HG03108 (cell line): ENCODE data around the gene KRTAP10-10.
"Not testable (repeated sequence)": the region's sequence is repeated elsewhere in the genome, so short reads cannot be mapped to it uniquely, and the experiment has no call there.

ENCODE experiments used
- ATAC-seq: cut with Tn5 transposase; IDR thresholded peaks from one replicate; pipeline ENCODE4 v1.9.1; 2021; ENCODE audit warnings: moderate library complexity; ENCODE audit not compliant: unreplicated experiment

Gene KRTAP10-10

GRCh38 chr21:44637018-44637850, at the start of gene KRTAP10-10:
Gene KRTAP10-10 (plus strand): TSS chr21:44637356. CDS start chr21:44637418, 62 bp downstream.
- ATAC-seq: no peak

GRCh38 chr21:44589094-44589493, 48.1 kb upstream of the KRTAP10-10 start:
- no peak for ATAC-seq

- no peak for ATAC-seq
These were observed 47.4 kb upstream of the KRTAP10-10 start for GRCh38 chr21:44589586-44590305.

- no peak for ATAC-seq
These were observed 46.8 kb upstream of the KRTAP10-10 start for GRCh38 chr21:44590311-44590721.

- not testable (repeated sequence) for ATAC-seq
These were observed 46.0 kb upstream of the KRTAP10-10 start for GRCh38 chr21:44590897-44591800.

- ATAC-seq: not testable (repeated sequence)
These were observed 45.4 kb upstream of the KRTAP10-10 start for GRCh38 chr21:44591801-44592130.

- no peak for ATAC-seq
These were observed 44.5 kb upstream of the KRTAP10-10 start, which contains the start of gene KRTAP10-6 for GRCh38 chr21:44592446-44593311. Gene KRTAP10-6 (minus strand): TSS chr21:44592505. CDS start chr21:44592484, 21 bp downstream.

GRCh38 chr21:44593598-44594405, 43.4 kb upstream of the KRTAP10-10 start:
- ATAC-seq: no peak

- no peak for ATAC-seq
These were observed 42.7 kb upstream of the KRTAP10-10 start for GRCh38 chr21:44594406-44594916.

- no peak for ATAC-seq
These were observed 41.6 kb upstream of the KRTAP10-10 start for GRCh38 chr21:44595524-44595923.

- ATAC-seq: no peak
These were observed 41.0 kb upstream of the KRTAP10-10 start for GRCh38 chr21:44596068-44596725.

GRCh38 chr21:44598061-44598460, 39.1 kb upstream of the KRTAP10-10 start:
- no peak for ATAC-seq

- ATAC-seq: no peak
These were observed 37.7 kb upstream of the KRTAP10-10 start for GRCh38 chr21:44599264-44600029.

GRCh38 chr21:44600118-44600978, 36.8 kb upstream of the KRTAP10-10 start, which contains the start of gene KRTAP10-7:
Gene KRTAP10-7 (plus strand): TSS chr21:44600597. CDS start chr21:44600622, 25 bp downstream.
- ATAC-seq: not testable (repeated sequence)

- ATAC-seq: not testable (repeated sequence)
These were observed 36.1 kb upstream of the KRTAP10-10 start for GRCh38 chr21:44601091-44601490.

GRCh38 chr21:44601596-44602462, 35.3 kb upstream of the KRTAP10-10 start:
- ATAC-seq: no peak
